HCT116 (cell line): Measurements from ENCODE around the gene STX2. TPM values are rescaled to one million over a fixed set of nuclear protein-coding genes. Genes with fewer than 3 reads are reported as not detected.

Source experiments
- ATAC-seq: fragments of 200-7000 bp; cut with Tn5 transposase; 2 replicates; pipeline ENCODE4 v1.9.1; 2020; ENCODE audit warnings: mild to moderate bottlenecking, moderate library complexity
- BruUV-seq: library from RNA; stranded (reverse); fragments of 400-500 nt; replicated peaks from 2 replicates; lab custom pipeline; 2021; lab: Mats Ljungman, UMichigan
- CTCF ChIA-PET: fragments of 300-600 bp; sonication (Branson Sonifier 250); formaldehyde crosslinking; loops from one replicate; lab custom pipeline; 2021; ENCODE audit warnings: antibody characterized with exemption; lab: Charles Lee
- POLR2A ChIA-PET: fragments of 300-600, 350-600 bp; sonication (Branson Sonifier 250); formaldehyde crosslinking; loops from one replicate; lab custom pipeline; 2021; ENCODE audit warnings: antibody characterized with exemption; lab: Charles Lee
- RAD21 ChIA-PET, 2 experiments: fragments of 300-600 bp; sonication (Branson Sonifier 250); formaldehyde crosslinking; loops; one replicate each; lab custom pipeline; 2023; ENCODE audit warnings: low total read pairs in 2 of 2; ENCODE audit not compliant: uncharacterized antibody in 2 of 2, unreplicated experiment in 2 of 2, low non-redundant PET in 1 of 2; lab: Charles Lee
- DNase-seq: peaks from one replicate; pipeline ENCODE4 v3.0.0-alpha.2; 2010; ENCODE audit warnings: low read depth, low spot score
- H2AFZ ChIP-seq: fragments of 200-600 bp; shearing (Covaris generic), sonication (generic); 2 replicates; pipeline ENCODE4 v1.6.1; 2017; ENCODE audit warnings: low read depth, mixed run types, mixed read lengths, antibody characterized with exemption, low read length; ENCODE audit not compliant: poor library complexity, severe bottlenecking
- H3K27ac ChIP-seq: 2 replicates; pipeline ENCODE4 v1.5.1; 2012; ENCODE audit warnings: low read depth, low read length
- H3K27me3 ChIP-seq: fragments of 200-600 bp; sonication (generic); 2 replicates; pipeline ENCODE4 v1.6.1; 2016; ENCODE audit warnings: mixed run types, low read length, mixed read lengths; ENCODE audit not compliant: insufficient read depth
- H3K36me3 ChIP-seq, 2 experiments: fragments of 200-500 bp in 1 of 2; fragments of 200-600 bp in 1 of 2; sonication (Bioruptor generic) in 1 of 2; sonication (generic) in 1 of 2; 2 replicates each; pipeline versions ENCODE4 v1.5.1 to v1.6.1; 2014 to 2016; ENCODE audit warnings: low read length in 2 of 2, inconsistent platforms in 1 of 2, mixed read lengths in 1 of 2, mixed run types in 1 of 2; ENCODE audit not compliant: insufficient read depth in 2 of 2, control insufficient read depth in 1 of 2
- H3K4me1 ChIP-seq, 2 experiments: fragments of 200-600 bp in 1 of 2; sonication (generic) in 1 of 2; 2 replicates each; pipeline versions ENCODE4 v1.5.1 to v1.6.1; 2012 to 2017; ENCODE audit warnings: low read length in 2 of 2, inconsistent platforms in 1 of 2, mild to moderate bottlenecking in 1 of 2, mixed read lengths in 1 of 2, mixed run types in 1 of 2, moderate library complexity in 1 of 2; ENCODE audit not compliant: insufficient read depth in 2 of 2, control insufficient read depth in 1 of 2
- H3K4me2 ChIP-seq: fragments of 200-600 bp; sonication (generic); 2 replicates; pipeline ENCODE4 v1.6.1; 2017; ENCODE audit warnings: mixed run types, low read length, mixed read lengths
- H3K4me3 ChIP-seq, 2 experiments: fragments of 200-600 bp in 1 of 2; sonication (generic) in 1 of 2; replicated peaks in 1 of 2; 2 replicates each; pipeline ENCODE4 v1.5.1; 2011 to 2016; ENCODE audit warnings: low read length in 2 of 2, control low read depth in 1 of 2, low read depth in 1 of 2, mild to moderate bottlenecking in 1 of 2, mixed read lengths in 1 of 2, mixed run types in 1 of 2
- H3K79me2 ChIP-seq: fragments of 200-600 bp; sonication (generic); 2 replicates; pipeline ENCODE4 v1.6.1; 2017; ENCODE audit warnings: mild to moderate bottlenecking, mixed run types, low read length, moderate library complexity, mixed read lengths; ENCODE audit not compliant: insufficient read depth
- H3K9ac ChIP-seq: fragments of 200-600 bp; sonication (generic); 2 replicates; pipeline ENCODE4 v1.6.1; 2016; ENCODE audit warnings: low read length, mixed read lengths
- H3K9me2 ChIP-seq: fragments of 200-600 bp; sonication (generic), shearing (Covaris generic); 2 replicates; pipeline ENCODE4 v1.6.1; 2017; ENCODE audit warnings: mixed run types, mild to moderate bottlenecking, moderate library complexity; ENCODE audit not compliant: insufficient read depth
- H3K9me3 ChIP-seq, 2 experiments: fragments of 200-500 bp in 1 of 2; fragments of 200-600 bp in 1 of 2; sonication (Bioruptor generic) in 1 of 2; sonication (generic) in 1 of 2; 2 replicates each; pipeline ENCODE4 v1.6.1; 2014 to 2017; ENCODE audit warnings: low read length in 2 of 2, mixed read lengths in 2 of 2, inconsistent platforms in 1 of 2, low read depth in 1 of 2, mild to moderate bottlenecking in 1 of 2, mixed run types in 1 of 2, moderate library complexity in 1 of 2; ENCODE audit not compliant: control insufficient read depth in 1 of 2, insufficient read depth in 1 of 2
- H4K20me1 ChIP-seq: fragments of 200-600 bp; sonication (generic), shearing (Covaris generic); 2 replicates; pipeline ENCODE4 v1.6.1; 2017; ENCODE audit warnings: mixed run types, mild to moderate bottlenecking, moderate library complexity; ENCODE audit not compliant: insufficient read depth
- ATF3 ChIP-seq: IDR thresholded peaks from 2 replicates; pipeline ENCODE4 v1.6.1; 2012
- CEBPB ChIP-seq: IDR thresholded peaks from 2 replicates; pipeline ENCODE4 v1.6.1; 2012; ENCODE audit warnings: low read depth
- EGR1 ChIP-seq: IDR thresholded peaks from 2 replicates; pipeline ENCODE4 v1.6.1; 2012; ENCODE audit warnings: low read depth
- EZH2 ChIP-seq: fragments of 200-600 bp; sonication (generic); IDR thresholded peaks from 2 replicates; pipeline ENCODE4 v1.6.1; 2017; ENCODE audit warnings: antibody characterized with exemption, mixed run types
- EZH2phosphoT487 ChIP-seq: fragments of 200-600 bp; IDR thresholded peaks from 2 replicates; pipeline ENCODE4 v1.6.1; 2018; ENCODE audit warnings: antibody characterized with exemption, borderline replicate concordance
- FOSL1 ChIP-seq: IDR thresholded peaks from 2 replicates; pipeline ENCODE4 v1.6.1; 2012; ENCODE audit warnings: low read depth
- POLR2A ChIP-seq: IDR thresholded peaks from 2 replicates; pipeline ENCODE4 v1.7.0; 2011; ENCODE audit warnings: borderline replicate concordance; ENCODE audit not compliant: insufficient read depth, insufficient read length; ENCODE audit errors: extremely low read depth
- POLR2AphosphoS5 ChIP-seq: IDR thresholded peaks from 2 replicates; pipeline ENCODE4 v1.6.1; 2011; ENCODE audit warnings: mild to moderate bottlenecking, low read depth, low read length, moderate library complexity
- REST ChIP-seq: IDR thresholded peaks from 2 replicates; pipeline ENCODE4 v1.6.1; 2012; ENCODE audit warnings: low read depth
- SP1 ChIP-seq: IDR thresholded peaks from 2 replicates; pipeline ENCODE4 v1.6.1; 2012; ENCODE audit warnings: low read depth
- TCF7L2 ChIP-seq: IDR thresholded peaks from 2 replicates; pipeline ENCODE4 v1.7.0; 2011; ENCODE audit warnings: borderline replicate concordance, inconsistent platforms; ENCODE audit not compliant: insufficient read depth, insufficient read length; ENCODE audit errors: extremely low read depth
- YY1 ChIP-seq: IDR thresholded peaks from 2 replicates; pipeline ENCODE4 v1.6.1; 2011; ENCODE audit warnings: low read length, low read depth, moderate library complexity, mild to moderate bottlenecking; ENCODE audit not compliant: insufficient replicate concordance; ENCODE audit errors: extremely low read depth
- ZBTB33 ChIP-seq: IDR thresholded peaks from 2 replicates; pipeline ENCODE4 v1.6.1; 2011; ENCODE audit warnings: mild to moderate bottlenecking, low read length, moderate library complexity; ENCODE audit not compliant: insufficient replicate concordance; ENCODE audit errors: extremely low read depth
- ZFX ChIP-seq: fragments of 450-650 bp; IDR thresholded peaks from 2 replicates; pipeline ENCODE4 v1.6.1; 2017
- ZNF274 ChIP-seq: fragments of 200-500 bp; sonication (Bioruptor generic); IDR thresholded peaks from 2 replicates; pipeline ENCODE4 v1.6.1; 2014; ENCODE audit warnings: mild to moderate bottlenecking, low read depth, low read length, inconsistent platforms
- intact Hi-C: fragments of 100-400 bp; cut with micrococcal nuclease; formaldehyde crosslinking; loops from 2 replicates; pipeline ENCODE4 v1.10.0; 2022
- total RNA-seq: library from RNA; stranded (reverse); gene quantifications from one replicate; pipeline ENCODE4 v1.2.1, GENCODE V29; 2021; ENCODE audit not compliant: unreplicated experiment
- TF ChIP-seq, protein P1 (sequence below), 3 experiments: fragments of 200-600 bp in 1 of 3; sonication (generic) in 1 of 3; IDR thresholded peaks in 2 of 3; conservative IDR thresholded peaks in 1 of 3; 2 replicates each; pipeline ENCODE4 v1.5.1; 2012 to 2017; ENCODE audit warnings: low read depth in 2 of 3, low read length in 2 of 3, antibody characterized with exemption in 1 of 3, borderline replicate concordance in 1 of 3, control low read depth in 1 of 3, mild to moderate bottlenecking in 1 of 3, mixed read lengths in 1 of 3, mixed run types in 1 of 3, moderate library complexity in 1 of 3; ENCODE audit not compliant: insufficient read depth in 1 of 3

The STX2 gene
- total RNA-seq, 1 experiment from 2014 or later, result 19.2 TPM

GRCh38 chr12:130838284-130838950, 633 bp downstream of the STX2 start (continued):
- TF ChIP-seq ATF3, result no peak

DNA sequence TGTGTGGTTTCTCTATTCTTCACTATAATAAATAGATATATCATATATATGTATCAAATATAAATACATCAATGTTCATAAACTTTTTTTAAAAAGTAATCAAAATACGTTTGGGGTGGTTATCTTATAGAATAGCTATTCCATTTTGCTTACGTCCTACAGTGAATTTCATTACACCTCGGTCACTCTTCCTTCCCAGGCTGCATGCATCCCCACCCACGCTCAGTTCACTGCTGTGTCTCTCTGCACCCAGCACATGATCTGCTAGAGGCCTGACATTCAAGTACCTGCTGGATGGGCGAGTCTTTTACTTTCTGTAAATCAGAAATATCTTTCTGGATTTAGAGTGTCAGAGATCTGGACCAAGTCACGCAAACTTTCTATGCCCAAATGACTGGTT, 3.6 kb downstream of the STX2 start:
- Histone ChIP-seq H3K9me2 (no peaks in the 10 kb centered on the region), H4K20me1 (no peaks in the 10 kb centered on the region), H3K79me2 (peaks cover 24% of the 10 kb centered on the region), H3K9ac (no peak overlapping the region), H3K4me1 (peaks cover 12 to 20% of the 10 kb centered on the region in 2 experiments; a peak in 3 of 4 replicates), H3K36me3 (0 out of 4 replicates have a peak, but pooled peaks cover 0 to 3% of the 10 kb centered on the region in 2 experiments), H3K4me2 (no peak overlapping the region), H3K9me3 (no peaks in the 10 kb centered on the region), H3K27ac (no peak overlapping the region), H3K27me3 (no peaks in the 10 kb centered on the region), H2AFZ (no peak overlapping the region), H3K4me3 (no peak overlapping the region)
- intact Hi-C loops, result no loop called here
- ATAC-seq (no peak), DNase-seq (no peak)
- RAD21 ChIA-PET, result no interaction called here
- BruUV-seq, result no TSS peak
- POLR2A ChIA-PET, result no interaction called here
- CTCF ChIA-PET, result interaction anchor here (1.4 kb wide), 1 partner anchor 9 kb away, joined by 5 read pairs; no protein-coding TSS in a partner anchor
- TF ChIP-seq CEBPB (no peak), SP1 (no peak), ZBTB33 (no peak), TCF7L2 (no peak), EZH2 (no peak), EZH2phosphoT487 (no peak), ATF3 (no peak), REST (no peak), YY1 (no peak), POLR2AphosphoS5 (no peak), ZFX (no peak), ZNF274 (no peak), EGR1 (no peak), FOSL1 (no peak), POLR2A (no peak)
- TF ChIP-seq, protein P1, sequence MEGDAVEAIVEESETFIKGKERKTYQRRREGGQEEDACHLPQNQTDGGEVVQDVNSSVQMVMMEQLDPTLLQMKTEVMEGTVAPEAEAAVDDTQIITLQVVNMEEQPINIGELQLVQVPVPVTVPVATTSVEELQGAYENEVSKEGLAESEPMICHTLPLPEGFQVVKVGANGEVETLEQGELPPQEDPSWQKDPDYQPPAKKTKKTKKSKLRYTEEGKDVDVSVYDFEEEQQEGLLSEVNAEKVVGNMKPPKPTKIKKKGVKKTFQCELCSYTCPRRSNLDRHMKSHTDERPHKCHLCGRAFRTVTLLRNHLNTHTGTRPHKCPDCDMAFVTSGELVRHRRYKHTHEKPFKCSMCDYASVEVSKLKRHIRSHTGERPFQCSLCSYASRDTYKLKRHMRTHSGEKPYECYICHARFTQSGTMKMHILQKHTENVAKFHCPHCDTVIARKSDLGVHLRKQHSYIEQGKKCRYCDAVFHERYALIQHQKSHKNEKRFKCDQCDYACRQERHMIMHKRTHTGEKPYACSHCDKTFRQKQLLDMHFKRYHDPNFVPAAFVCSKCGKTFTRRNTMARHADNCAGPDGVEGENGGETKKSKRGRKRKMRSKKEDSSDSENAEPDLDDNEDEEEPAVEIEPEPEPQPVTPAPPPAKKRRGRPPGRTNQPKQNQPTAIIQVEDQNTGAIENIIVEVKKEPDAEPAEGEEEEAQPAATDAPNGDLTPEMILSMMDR (IDR thresholded peaks at IDR 0.05 in 2 of 3, conservative IDR thresholded peaks at IDR 0.05 in 1 of 3; ENCODE audit: borderline replicate concordance in 1 of 3, insufficient read depth in 1 of 3, low read depth in 2 of 3, low read length in 2 of 3), result no peak
